DOHH2 (cell line): ENCODE measurements around the gene CREB3L2.
"Not testable (repeated sequence)": the region's sequence is repeated elsewhere in the genome, so short reads cannot be mapped to it uniquely, and the experiment has no call there.

Source experiments
- H3F3A ChIP-seq: fragments of 200-600 bp; sonication (generic), shearing (Covaris generic); 2 replicates; pipeline ENCODE4 v1.6.0; 2016; ENCODE audit warnings: antibody characterized with exemption, mild to moderate bottlenecking; ENCODE audit not compliant: control insufficient read depth, insufficient read depth
- H3K27ac ChIP-seq: fragments of 200-600 bp; sonication (generic); 2 replicates; pipeline ENCODE4 v1.5.1; 2014; ENCODE audit warnings: low read depth, mild to moderate bottlenecking, low read length, moderate library complexity
- H3K27me3 ChIP-seq: fragments of 200-600 bp; sonication (generic); 2 replicates; pipeline ENCODE4 v1.6.1; 2014; ENCODE audit warnings: mild to moderate bottlenecking, low read length, mixed read lengths; ENCODE audit not compliant: control insufficient read depth
- H3K36me3 ChIP-seq: fragments of 200-600 bp; sonication (generic); 2 replicates; pipeline ENCODE4 v1.6.1; 2014; ENCODE audit warnings: mild to moderate bottlenecking, low read length, moderate library complexity, mixed read lengths; ENCODE audit not compliant: control insufficient read depth
- H3K4me1 ChIP-seq: fragments of 200-600 bp; sonication (generic); 2 replicates; pipeline ENCODE4 v1.6.1; 2014; ENCODE audit warnings: mild to moderate bottlenecking, low read length, mixed read lengths; ENCODE audit not compliant: control insufficient read depth
- H3K4me2 ChIP-seq: fragments of 200-600 bp; sonication (generic); 2 replicates; pipeline ENCODE4 v1.6.0; 2014; ENCODE audit warnings: mild to moderate bottlenecking, low read length, moderate library complexity
- H3K4me3 ChIP-seq: fragments of 200-600 bp; sonication (generic); 2 replicates; pipeline ENCODE4 v1.5.1; 2014; ENCODE audit warnings: mild to moderate bottlenecking, low read length, mixed read lengths
- H3K79me2 ChIP-seq: fragments of 200-600 bp; sonication (generic); 2 replicates; pipeline ENCODE4 v1.6.1; 2014; ENCODE audit warnings: mild to moderate bottlenecking, low read length, mixed read lengths; ENCODE audit not compliant: control insufficient read depth
- H3K9me2 ChIP-seq: fragments of 200-600 bp; sonication (generic); replicated peaks from 2 replicates; pipeline ENCODE4 v1.6.1; 2014; ENCODE audit warnings: mild to moderate bottlenecking, low read length, mixed read lengths; ENCODE audit not compliant: control insufficient read depth
- H3K9me3 ChIP-seq: fragments of 200-600 bp; sonication (generic); 2 replicates; pipeline ENCODE4 v1.6.1; 2014; ENCODE audit warnings: antibody characterized with exemption, low read length, mixed read lengths; ENCODE audit not compliant: control insufficient read depth, insufficient read depth
- H4K20me1 ChIP-seq: fragments of 200-600 bp; sonication (generic); 2 replicates; pipeline ENCODE4 v1.6.0; 2014; ENCODE audit warnings: low read depth, mild to moderate bottlenecking, antibody characterized with exemption, low read length, moderate library complexity; ENCODE audit not compliant: control insufficient read depth, insufficient read depth
- EZH2phosphoT487 ChIP-seq: fragments of 200-600 bp; sonication (generic); IDR thresholded peaks from 2 replicates; pipeline ENCODE4 v1.6.1; 2017; ENCODE audit warnings: borderline replicate concordance, mild to moderate bottlenecking, antibody characterized with exemption, low read length, moderate library complexity, mixed read lengths
- TF ChIP-seq, protein P1 (sequence below): fragments of 200-600 bp; sonication (generic); IDR thresholded peaks from one replicate; pipeline ENCODE4 v1.5.1; 2014; ENCODE audit warnings: antibody characterized with exemption, mild to moderate bottlenecking, low read depth, low read length; ENCODE audit not compliant: poor library complexity, severe bottlenecking

Gene CREB3L2

DNA sequence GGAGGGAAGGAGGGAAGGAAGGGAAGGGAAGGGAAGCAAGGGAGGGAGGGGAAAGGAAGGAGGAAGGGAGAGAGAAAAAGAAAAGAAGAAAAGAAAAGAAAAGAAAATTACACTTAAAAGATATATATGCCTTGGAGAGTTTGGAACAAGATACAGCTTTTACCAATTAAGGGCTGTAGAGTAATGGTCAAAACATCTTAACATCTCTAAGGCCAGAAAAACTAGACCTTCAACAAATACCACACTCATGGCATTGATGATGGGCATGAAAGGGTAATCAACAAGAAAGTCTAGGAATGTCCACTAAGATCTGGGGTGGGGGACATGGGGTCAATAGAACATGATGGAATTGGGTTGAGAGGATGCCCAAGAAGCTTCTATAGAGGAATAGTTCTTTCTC is 74.5 kb downstream of the CREB3L2 start:
- Histone ChIP-seq H3K79me2 (no peaks in the 10 kb centered on the region), H3K4me1 (no peaks in the 10 kb centered on the region), H3K4me3 (no peak overlapping the region), H3K27ac (no peak overlapping the region), H3K9me3 (no peaks in the 10 kb centered on the region), H3K27me3 (no peaks in the 10 kb centered on the region), H4K20me1 (no peaks in the 10 kb centered on the region), H3K9me2 (no peaks in the 10 kb centered on the region), H3F3A (no peaks in the 10 kb centered on the region), H3K36me3 (no peaks in the 10 kb centered on the region), H3K4me2 (no peak overlapping the region)
- TF ChIP-seq EZH2phosphoT487, result no peak
- TF ChIP-seq, protein P1, sequence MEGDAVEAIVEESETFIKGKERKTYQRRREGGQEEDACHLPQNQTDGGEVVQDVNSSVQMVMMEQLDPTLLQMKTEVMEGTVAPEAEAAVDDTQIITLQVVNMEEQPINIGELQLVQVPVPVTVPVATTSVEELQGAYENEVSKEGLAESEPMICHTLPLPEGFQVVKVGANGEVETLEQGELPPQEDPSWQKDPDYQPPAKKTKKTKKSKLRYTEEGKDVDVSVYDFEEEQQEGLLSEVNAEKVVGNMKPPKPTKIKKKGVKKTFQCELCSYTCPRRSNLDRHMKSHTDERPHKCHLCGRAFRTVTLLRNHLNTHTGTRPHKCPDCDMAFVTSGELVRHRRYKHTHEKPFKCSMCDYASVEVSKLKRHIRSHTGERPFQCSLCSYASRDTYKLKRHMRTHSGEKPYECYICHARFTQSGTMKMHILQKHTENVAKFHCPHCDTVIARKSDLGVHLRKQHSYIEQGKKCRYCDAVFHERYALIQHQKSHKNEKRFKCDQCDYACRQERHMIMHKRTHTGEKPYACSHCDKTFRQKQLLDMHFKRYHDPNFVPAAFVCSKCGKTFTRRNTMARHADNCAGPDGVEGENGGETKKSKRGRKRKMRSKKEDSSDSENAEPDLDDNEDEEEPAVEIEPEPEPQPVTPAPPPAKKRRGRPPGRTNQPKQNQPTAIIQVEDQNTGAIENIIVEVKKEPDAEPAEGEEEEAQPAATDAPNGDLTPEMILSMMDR, result no peak

DNA sequence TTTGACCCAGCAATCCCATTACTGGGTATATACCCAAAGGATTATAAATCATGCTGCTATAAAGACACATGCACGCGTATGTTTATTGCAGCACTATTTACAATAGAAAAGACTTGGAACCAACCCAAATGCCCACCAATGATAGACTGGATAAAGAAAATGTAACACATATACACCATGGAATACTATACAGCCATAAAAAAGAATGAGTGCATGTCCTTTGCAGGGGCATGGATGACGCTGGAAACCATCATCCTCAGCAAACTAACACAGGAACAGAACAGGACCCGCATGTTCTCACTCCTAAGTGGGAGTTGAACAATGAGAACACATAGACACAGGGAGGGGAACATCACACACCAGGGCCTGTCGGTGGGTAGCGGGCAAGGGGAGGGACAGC is 75.7 kb downstream of the CREB3L2 start:
- H3K4me3 ChIP-seq, H3K4me2 ChIP-seq, H3K9me2 ChIP-seq, H3K79me2 ChIP-seq, H3K27me3 ChIP-seq, H3F3A ChIP-seq, H3K9me3 ChIP-seq, H3K36me3 ChIP-seq, H3K4me1 ChIP-seq, H3K27ac ChIP-seq, H4K20me1 ChIP-seq: not testable (repeated sequence)

DNA sequence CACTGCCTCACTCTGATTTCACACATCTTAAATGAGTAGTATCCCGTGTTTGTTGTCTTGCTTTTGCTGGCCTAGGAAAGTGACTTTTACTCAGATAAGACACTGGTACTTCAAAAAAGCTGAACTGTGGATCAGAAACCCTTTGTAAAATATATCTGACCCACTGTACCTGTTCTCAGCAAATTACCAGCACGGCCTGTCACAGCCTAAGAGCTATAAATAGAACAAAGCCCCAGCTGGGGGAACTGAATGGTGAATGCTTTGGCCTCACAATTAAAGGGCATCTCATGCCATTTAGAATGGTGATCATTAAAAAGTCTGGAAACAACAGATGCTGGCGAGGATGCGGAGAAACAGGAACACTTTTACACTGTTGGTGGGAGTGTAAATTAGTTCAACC is 76.1 kb downstream of the CREB3L2 start:
- no peaks in the 10 kb centered on the region for H3K9me2 ChIP-seq
- H3K79me2 ChIP-seq, result no peaks in the 10 kb centered on the region
- no peaks in the 10 kb centered on the region for H3K4me1 ChIP-seq
- no peak overlapping the region for H3K4me2 ChIP-seq
- no peaks in the 10 kb centered on the region for H3F3A ChIP-seq
- H3K4me3 ChIP-seq, result no peak overlapping the region
- no peaks in the 10 kb centered on the region for H4K20me1 ChIP-seq
- no peaks in the 10 kb centered on the region for H3K27me3 ChIP-seq
- H3K9me3 ChIP-seq, result no peaks in the 10 kb centered on the region
- no peaks in the 10 kb centered on the region for H3K36me3 ChIP-seq
- H3K27ac ChIP-seq, result no peak overlapping the region
- no peak for TF ChIP-seq EZH2phosphoT487
- TF ChIP-seq, protein P1, result no peak

DNA sequence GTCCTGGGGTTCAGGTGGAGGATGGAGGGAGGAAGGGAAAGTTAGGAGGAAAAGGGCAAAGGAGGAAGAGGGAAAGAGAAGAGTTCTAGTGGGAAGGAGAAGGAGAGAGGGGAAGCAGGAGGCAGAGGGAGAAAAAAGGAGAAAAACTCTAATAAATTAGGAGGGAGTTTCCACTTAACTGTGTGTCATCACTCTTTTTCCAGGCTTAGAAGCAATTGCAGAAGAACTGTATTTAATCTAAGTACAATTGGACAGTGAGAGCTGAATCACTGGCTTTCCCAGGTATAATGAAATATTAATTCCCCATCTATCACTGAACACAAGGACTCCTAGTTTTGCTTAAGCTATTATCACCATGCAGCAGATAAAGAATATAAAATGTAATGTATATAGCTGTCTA is 76.8 kb downstream of the CREB3L2 start:
- Histone ChIP-seq H3K27ac (no peak overlapping the region), H3K4me3 (no peak overlapping the region), H3K4me1 (no peaks in the 10 kb centered on the region), H3K9me2 (no peaks in the 10 kb centered on the region), H3K79me2 (no peaks in the 10 kb centered on the region), H4K20me1 (no peaks in the 10 kb centered on the region), H3K36me3 (no peaks in the 10 kb centered on the region), H3K9me3 (no peaks in the 10 kb centered on the region), H3K4me2 (no peak overlapping the region), H3K27me3 (no peaks in the 10 kb centered on the region), H3F3A (no peaks in the 10 kb centered on the region)
- TF ChIP-seq, protein P1, result no peak
- no peak for TF ChIP-seq EZH2phosphoT487
